Activated effector memory CD4-positive, alpha-beta T cell treated with Interleukin-2 at 50 U/mL for 16 hours (primary cell): ENCODE results near the gene MSRB1.
A peak's percentile ranks its signal among the peaks of the same experiment; 100 is the strongest.
"Not testable (repeated sequence)": the region's sequence is repeated elsewhere in the genome, so short reads cannot be mapped to it uniquely, and the experiment has no call there.

Experiments used
- DNase-seq: peaks from one replicate; pipeline ENCODE4 v3.0.0-alpha.2; 2020

MSRB1 gene

DNA sequence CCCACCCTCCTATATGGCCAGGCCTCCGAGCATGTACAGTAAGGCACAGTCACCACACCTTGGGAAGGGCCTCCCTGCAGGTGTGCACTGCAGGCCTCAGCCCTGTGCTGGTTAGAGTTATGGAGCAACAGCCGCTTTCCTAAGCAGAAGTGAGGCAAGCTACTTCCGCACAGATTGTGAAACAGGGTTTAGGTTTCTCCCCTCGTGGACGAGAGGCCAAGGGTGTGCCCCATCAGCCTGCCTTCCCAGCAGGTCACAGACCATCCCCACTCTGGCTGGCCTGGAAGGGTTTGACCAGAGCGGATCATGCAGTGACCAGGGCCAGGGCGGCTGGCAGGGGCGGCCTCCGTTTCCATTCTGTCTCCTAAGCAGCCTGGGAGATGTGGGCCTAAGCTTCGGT lies 4.7 kb downstream of the MSRB1 start:
- no peak for DNase-seq

DNA sequence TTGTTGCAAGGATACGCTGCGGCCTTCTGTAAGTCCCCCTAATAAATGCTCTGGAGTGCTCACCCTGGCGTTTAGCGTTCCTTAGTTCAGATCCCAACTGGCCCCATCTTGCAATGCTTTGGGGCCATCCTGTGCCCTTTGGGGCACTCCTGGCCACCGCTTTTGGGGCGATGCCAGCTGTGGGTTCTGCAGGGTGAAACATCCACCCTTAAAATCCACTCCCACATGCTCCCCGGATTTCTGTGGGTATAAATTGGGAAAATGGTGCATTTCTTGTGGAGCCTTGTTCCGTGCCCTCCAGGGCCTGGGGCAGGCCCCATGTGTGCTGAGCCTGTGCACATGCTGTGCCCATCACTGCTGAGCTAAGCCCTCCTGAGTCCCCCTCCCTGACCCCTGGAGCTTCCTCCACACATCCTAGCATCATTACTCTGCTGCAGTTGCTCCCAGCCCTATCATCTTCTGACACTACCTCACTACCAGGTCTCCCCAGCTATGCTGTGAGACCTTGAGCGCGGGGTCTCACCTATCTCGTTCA lies 6.0 kb downstream of the MSRB1 start:
- no peak for DNase-seq

GRCh38 chr16:1933097-1933661 lies 9.8 kb downstream of the MSRB1 start:
- no peak for DNase-seq

DNA sequence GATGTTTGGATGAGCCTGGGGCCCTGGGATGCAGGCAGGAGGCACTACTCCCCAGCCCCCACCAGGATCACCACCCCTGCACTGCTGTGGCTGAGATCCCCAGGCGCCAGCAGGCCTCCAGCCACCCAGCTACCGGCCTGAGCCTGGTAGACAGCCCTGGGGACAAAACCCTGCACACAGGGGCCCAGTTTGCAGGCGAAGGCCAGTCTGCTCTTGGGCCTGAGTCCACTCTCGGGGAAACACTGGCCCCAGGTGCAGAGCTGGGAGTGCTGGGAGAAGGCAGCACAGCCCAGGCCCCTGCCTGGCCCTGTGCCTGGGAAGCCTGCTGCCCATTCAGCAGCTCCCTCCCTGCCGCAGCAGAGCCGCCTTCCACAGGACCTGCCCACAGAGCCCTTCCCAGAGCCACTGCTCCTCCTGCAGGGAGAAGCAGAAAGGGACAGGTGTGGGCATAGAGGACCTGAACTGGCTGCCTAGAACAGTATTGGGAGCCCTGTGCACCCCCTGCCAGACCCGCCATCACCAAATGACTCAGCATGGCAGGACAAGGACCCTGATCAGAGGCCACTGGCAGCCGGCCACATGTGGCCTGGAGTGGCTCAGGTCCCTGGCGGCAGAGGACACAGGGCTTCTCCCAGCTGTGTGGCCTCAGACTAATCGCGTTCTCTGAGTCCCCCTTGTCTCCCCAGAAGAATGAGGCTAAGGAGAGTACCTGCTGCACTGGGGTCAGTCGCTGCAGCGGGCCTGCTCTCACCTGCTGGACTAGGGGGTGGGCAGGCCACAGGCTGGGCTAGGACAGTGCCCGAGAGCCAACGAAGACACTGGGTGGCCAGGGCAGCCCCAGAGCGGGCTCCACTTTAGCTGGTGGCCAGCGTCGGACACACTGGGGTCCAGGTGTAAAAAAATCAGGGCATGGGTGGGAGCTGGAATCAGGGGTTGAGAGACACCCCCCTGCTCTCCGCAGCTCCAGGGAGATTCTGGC lies 10.7 kb downstream of the MSRB1 start:
- DNase-seq, result no peak

DNA sequence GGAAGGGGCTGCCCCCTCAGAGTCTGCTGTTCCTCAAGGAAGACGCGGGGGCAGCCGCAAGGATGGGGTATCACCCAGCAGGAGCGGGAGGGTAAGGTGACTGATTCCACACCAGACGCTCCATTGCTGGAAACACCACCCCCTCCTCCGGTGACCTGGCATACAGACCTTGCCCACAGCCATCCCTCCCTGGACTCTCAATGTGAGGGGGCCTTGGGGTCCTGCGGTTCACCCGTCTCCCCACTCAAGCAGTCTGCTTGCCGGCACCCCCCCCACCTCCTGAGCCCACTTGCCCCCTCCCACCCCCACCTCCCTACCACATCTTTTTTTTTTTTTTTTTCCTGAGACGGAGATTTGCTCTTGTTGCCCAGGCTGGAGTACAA lies 12.7 kb downstream of the MSRB1 start:
- no peak for DNase-seq

DNA sequence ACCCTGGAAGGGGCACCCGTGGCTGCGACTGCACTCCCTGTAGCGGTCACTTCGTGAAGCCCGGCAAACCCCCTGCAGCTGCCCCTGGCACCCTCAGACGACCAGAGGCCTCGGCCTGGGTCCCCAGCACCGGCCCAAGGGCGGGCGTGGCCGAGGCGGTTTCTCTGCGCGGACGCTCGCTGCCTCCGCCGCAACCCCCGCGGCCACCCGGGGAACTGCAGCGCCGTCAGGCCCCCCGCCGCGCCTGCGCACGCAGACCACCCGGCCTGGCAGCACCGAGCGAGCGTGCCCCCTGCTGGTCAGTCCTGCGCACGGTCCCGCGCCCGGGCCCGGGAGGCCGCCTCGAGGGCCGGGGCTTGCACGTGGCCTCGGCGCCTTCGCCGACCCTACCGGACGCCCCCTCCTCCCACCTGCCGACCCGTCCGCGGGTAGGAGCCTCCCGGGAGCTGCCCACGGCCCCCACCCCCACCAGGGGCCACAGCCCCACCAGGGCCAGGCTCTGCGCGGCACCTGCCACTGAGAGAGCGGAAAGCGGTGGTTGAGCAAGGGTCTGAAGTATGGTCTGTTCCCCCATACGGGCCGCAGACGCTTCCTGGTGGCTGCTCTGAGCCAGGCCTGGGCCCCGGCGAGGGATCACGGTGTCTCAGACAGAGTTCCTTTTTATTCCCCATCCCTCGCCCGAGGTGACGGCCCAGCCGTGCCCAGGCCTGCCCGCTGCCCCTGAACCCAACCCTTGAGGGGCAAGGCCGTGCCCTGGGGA lies 13.2 kb downstream of the MSRB1 start:
- peak; percentile 88 for DNase-seq

- DNase-seq, result no peak
Measured at GRCh38 chr16:1929105-1929504, 13.9 kb downstream of the MSRB1 start.

DNA sequence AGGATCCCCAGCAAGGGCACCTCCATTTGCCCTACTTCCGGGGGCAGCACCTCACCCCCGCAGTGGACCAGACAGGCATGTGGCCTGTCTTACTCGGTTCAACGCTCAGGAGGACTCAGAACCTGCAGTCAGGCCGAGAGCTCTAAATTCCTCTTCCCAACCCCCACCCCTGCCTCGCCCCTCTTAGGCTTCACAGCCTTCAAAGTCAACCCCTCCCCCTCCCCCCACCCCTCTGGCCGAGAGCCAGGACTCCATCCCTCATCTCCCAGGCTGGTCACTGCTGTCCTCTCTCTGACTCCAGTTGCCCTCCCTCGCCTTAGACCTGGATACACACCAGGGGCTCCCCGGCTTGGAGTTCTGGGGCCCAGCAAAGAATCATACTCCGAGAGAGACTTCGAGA lies 16.7 kb downstream of the MSRB1 start:
- no peak for DNase-seq

DNA sequence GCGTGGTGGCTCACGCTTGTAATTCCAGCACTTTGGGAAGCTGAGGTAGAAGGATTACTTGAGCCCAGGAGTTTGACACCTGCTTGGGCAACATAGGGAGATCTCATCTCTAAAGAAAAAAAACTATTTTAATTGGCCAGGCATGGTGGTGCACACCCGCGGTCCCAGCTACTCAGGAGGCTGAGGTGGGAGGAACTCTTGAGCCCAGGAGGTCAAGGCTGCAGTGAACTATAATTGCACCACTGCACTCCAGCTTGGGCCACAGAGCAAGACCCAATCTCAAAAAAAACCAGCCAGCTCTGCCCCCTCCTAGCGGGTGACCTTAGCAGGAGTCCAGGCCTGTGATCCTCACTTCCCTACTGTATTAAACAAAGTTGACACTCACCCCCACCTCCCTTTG lies 18.9 kb downstream of the MSRB1 start:
- DNase-seq, result no peak

- no peak for DNase-seq
Measured at GRCh38 chr16:1923299-1924034, 19.5 kb downstream of the MSRB1 start.

- DNase-seq, result no peak
Measured at GRCh38 chr16:1922357-1922756, 20.6 kb downstream of the MSRB1 start.

- DNase-seq, result no peak
Measured at GRCh38 chr16:1920727-1921171, 22.2 kb downstream of the MSRB1 start.

DNA sequence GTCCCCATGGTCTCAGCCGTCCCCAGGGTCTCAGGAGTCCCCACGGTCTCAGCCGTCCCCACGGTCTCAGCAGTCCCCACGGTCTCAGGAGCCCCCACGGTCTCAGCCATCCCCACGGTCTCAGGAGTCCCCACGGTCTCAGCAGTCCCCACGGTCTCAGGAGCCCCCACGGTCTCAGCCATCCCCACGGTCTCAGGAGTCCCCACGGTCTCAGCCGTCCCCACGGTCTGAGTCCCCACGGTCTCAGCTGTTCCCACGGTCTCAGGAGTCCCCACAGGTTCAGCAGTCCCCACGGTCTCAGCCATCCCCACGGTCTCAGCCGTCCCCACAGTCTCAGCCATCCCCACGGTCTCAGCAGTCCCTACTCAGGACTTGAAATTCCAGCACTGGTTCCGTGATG lies 22.9 kb downstream of the MSRB1 start:
- not testable (repeated sequence) for DNase-seq

DNA sequence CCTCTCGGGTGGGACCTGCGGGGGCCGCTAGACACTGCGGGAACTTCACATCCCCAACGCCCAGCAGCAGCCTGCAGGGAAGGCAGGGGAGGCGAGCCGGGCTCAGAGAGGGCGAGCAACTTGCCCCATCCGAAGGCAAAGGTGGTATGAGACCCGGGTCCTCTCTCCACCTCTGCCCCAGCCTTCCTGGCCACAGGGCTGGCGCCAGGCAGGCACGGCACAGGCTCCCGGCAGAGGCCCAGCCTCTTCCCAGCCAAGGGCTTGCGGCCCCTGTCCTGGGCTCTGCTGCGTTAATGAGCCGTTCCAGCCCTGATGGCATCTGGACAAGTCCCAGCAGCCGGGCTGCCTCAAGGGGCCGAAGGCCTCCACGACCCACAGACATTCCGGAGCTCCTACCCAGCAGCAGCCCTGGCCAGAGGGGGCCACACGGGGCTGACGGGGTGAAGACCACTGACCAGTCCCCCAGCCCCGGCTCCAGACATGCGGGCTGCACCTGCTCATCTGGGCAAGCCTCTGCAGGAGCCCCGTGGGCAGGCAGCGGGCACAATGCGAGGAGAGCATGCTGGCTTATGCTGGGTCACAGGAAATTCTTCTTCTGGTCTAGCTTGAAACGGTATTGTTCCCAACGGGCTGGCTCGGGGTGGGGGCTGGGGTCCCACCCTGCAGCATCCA lies 23.5 kb downstream of the MSRB1 start:
- no peak for DNase-seq

- DNase-seq, result no peak
Measured at GRCh38 chr16:1918351-1919326, 24.4 kb downstream of the MSRB1 start, which contains the start of gene HS3ST6. Gene HS3ST6 (minus strand): TSS chr16:1918415. CDS start chr16:1918323, 92 bp downstream.

- no peak for DNase-seq
Measured at GRCh38 chr16:1917665-1918350, 25.2 kb downstream of the MSRB1 start.

DNA sequence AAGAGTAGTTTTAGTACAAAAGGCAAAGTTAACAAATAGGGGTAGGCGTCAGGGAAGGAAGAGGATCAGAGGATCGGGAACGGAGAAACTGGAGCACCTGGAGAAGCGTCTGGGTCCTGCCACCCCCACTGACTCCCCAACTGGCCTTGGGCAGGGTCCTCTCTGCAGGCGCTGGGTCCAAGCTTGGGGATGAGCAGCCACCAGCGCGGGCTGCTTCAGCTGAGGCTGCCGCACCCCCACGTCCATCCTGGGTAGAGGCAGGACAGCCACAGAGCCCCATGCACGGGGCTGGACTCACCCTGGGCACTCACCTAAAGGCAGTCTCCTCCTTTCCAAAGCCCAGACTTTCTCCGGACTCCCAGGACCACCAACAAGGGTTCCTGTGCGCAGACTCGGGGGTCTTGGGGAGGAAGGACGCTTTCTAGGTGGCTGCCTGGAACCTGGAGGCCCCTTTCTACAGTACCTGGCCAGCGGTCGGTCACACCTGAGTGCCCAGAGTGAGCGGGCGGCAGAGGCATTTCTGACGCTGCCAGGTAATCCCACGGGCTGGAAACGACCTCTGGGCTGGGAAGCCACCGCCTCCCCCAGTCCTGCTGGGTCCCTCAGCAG lies 25.8 kb downstream of the MSRB1 start:
- no peak for DNase-seq

DNA sequence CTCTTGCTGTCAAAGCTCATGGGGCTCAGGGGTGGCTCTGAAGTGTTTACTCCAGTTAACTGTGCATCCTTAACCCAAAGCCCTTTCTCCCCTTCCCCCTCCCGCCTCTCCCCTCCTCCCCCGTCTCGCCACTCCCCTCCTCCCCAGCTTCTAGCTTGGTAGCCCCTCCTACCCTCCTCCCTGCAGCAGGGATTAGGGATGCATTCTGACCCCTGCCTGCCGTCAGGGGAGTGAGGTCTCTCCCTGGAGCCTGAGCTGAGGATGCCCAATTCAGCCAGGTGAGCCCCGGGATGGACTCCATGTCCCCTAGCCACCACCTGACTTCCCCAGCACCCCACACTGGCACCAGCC lies 26.4 kb downstream of the MSRB1 start:
- DNase-seq, result no peak
